Activated CD4-positive, alpha-beta T cell treated with anti-CD3 and anti-CD28 coated beads, Interleukin-2, amount 50 U/mL, for 1 hour (primary cell): ENCODE measurements around the gene SPATA45.
"Not testable (repeated sequence)": the region's sequence is repeated elsewhere in the genome, so short reads cannot be mapped to it uniquely, and the experiment has no call there.

Source experiments
- DNase-seq: peaks from one replicate; pipeline ENCODE4 v3.0.0-alpha.2; 2020

Gene SPATA45

GRCh38 chr1:212847549-212847948, at the start of gene SPATA45:
SPATA45 (minus strand) TSS chr1:212847649; CDS start chr1:212836149, 11,500 bp downstream.
- no peak for DNase-seq

GRCh38 chr1:212892108-212892507, 44.7 kb upstream of the SPATA45 start:
- DNase-seq, result no peak

GRCh38 chr1:212884592-212884991, 37.1 kb upstream of the SPATA45 start:
- DNase-seq, result no peak

- no peak for DNase-seq
These were observed 32.7 kb upstream of the SPATA45 start for GRCh38 chr1:212879947-212880690.

GRCh38 chr1:212878418-212878817, 31.0 kb upstream of the SPATA45 start:
- no peak for DNase-seq

- DNase-seq, result no peak
These were observed 26.1 kb upstream of the SPATA45 start for GRCh38 chr1:212873518-212873917.

GRCh38 chr1:212871976-212872375, 24.5 kb upstream of the SPATA45 start:
- DNase-seq, result no peak

- DNase-seq, result no peak
These were observed 19.7 kb upstream of the SPATA45 start for GRCh38 chr1:212867192-212867591.

- no peak for DNase-seq
These were observed 16.8 kb upstream of the SPATA45 start for GRCh38 chr1:212864201-212864600.

- DNase-seq, result not testable (repeated sequence)
These were observed 15.9 kb upstream of the SPATA45 start for GRCh38 chr1:212863345-212863744.

GRCh38 chr1:212862111-212862690, 14.8 kb upstream of the SPATA45 start:
- no peak for DNase-seq

- DNase-seq, result no peak
These were observed 13.5 kb upstream of the SPATA45 start for GRCh38 chr1:212860713-212861581.

- DNase-seq, result peak; percentile 5
These were observed 11.2 kb upstream of the SPATA45 start for GRCh38 chr1:212858461-212859265.

GRCh38 chr1:212857992-212858460, 10.6 kb upstream of the SPATA45 start, which contains the start of gene FLVCR1:
FLVCR1 (plus strand) TSS chr1:212858275; CDS start chr1:212858453, 178 bp downstream.
- DNase-seq, result peak; percentile 87

- DNase-seq, result no peak
These were observed 9.3 kb upstream of the SPATA45 start for GRCh38 chr1:212856755-212857154.

- no peak for DNase-seq
These were observed 6.2 kb upstream of the SPATA45 start for GRCh38 chr1:212853658-212854057.

GRCh38 chr1:212852105-212852688, 4.7 kb upstream of the SPATA45 start:
- no peak for DNase-seq

GRCh38 chr1:212844521-212844920, 2.9 kb downstream of the SPATA45 start:
- DNase-seq, result not testable (repeated sequence)

GRCh38 chr1:212838145-212838544, 9.3 kb downstream of the SPATA45 start:
- no peak for DNase-seq

- not testable (repeated sequence) for DNase-seq
These were observed 13.9 kb downstream of the SPATA45 start for GRCh38 chr1:212833211-212834207.

- no peak for DNase-seq
These were observed 19.1 kb downstream of the SPATA45 start for GRCh38 chr1:212828395-212828794.
